ENCODE results near the gene COL12A1.

COL12A1 gene

GRCh38 chr6:75205776-75206575, at the start of gene COL12A1:
Gene COL12A1 (minus strand): TSS chr6:75206053. CDS start chr6:75202792, 3,261 bp downstream.
- DNase-seq, result peak; percentile 68

GRCh38 chr6:75250552-75250951, 44.7 kb upstream of the COL12A1 start:
- DNase-seq, result no peak

- DNase-seq, result no peak
These were observed 44.0 kb upstream of the COL12A1 start for GRCh38 chr6:75249837-75250236.

- DNase-seq, result no peak
These were observed 40.5 kb upstream of the COL12A1 start for GRCh38 chr6:75246386-75246785.

- DNase-seq, result no peak
These were observed 38.3 kb upstream of the COL12A1 start for GRCh38 chr6:75244063-75244584.

GRCh38 chr6:75243333-75244062, 37.6 kb upstream of the COL12A1 start, which contains the start of gene COX7A2:
Gene COX7A2 (minus strand): TSS chr6:75243801. CDS start chr6:75243734, 67 bp downstream.
- DNase-seq, result peak; percentile 89

- no peak for DNase-seq
These were observed 30.8 kb upstream of the COL12A1 start for GRCh38 chr6:75236630-75237029.

- DNase-seq, result no peak
These were observed 29.4 kb upstream of the COL12A1 start for GRCh38 chr6:75235271-75235670.

- DNase-seq, result no peak
These were observed 28.4 kb upstream of the COL12A1 start for GRCh38 chr6:75234126-75234865.

GRCh38 chr6:75233092-75233615, 27.3 kb upstream of the COL12A1 start:
- DNase-seq, result no peak

GRCh38 chr6:75230484-75231325, 24.9 kb upstream of the COL12A1 start:
- no peak for DNase-seq

- no peak for DNase-seq
These were observed 18.6 kb upstream of the COL12A1 start for GRCh38 chr6:75224303-75224926.

- DNase-seq, result no peak
These were observed 17.6 kb upstream of the COL12A1 start for GRCh38 chr6:75223428-75223827.

GRCh38 chr6:75222261-75222660, 16.4 kb upstream of the COL12A1 start:
- no peak for DNase-seq

- DNase-seq, result no peak
These were observed 15.3 kb upstream of the COL12A1 start for GRCh38 chr6:75221116-75221515.

GRCh38 chr6:75220357-75220756, 14.5 kb upstream of the COL12A1 start:
- no peak for DNase-seq

- DNase-seq, result no peak
These were observed 13.4 kb upstream of the COL12A1 start for GRCh38 chr6:75219263-75219662.

GRCh38 chr6:75217193-75217592, 11.3 kb upstream of the COL12A1 start:
- no peak for DNase-seq

GRCh38 chr6:75215291-75215690, 9.4 kb upstream of the COL12A1 start:
- no peak for DNase-seq

- DNase-seq, result no peak
These were observed 7.9 kb upstream of the COL12A1 start for GRCh38 chr6:75213732-75214131.

- DNase-seq, result no peak
These were observed 7.3 kb upstream of the COL12A1 start for GRCh38 chr6:75213112-75213511.
